Esophagus squamous epithelium (tissue), 5 donors: ENCODE measurements around the gene DUSP10. TPM values are rescaled to one million over a fixed set of nuclear protein-coding genes. Genes with fewer than 3 reads are reported as not detected.

Experiments
- DNase-seq: peaks from one replicate; lab custom pipeline; 2025; lab: John Stamatoyannopoulos, UW
- H3K27ac ChIP-seq, 4 donors: fragments of 200-600 bp; sonication (generic); one replicate each; pipeline ENCODE4 v1.5.1; 2016 to 2019; ENCODE audit warnings: mild to moderate bottlenecking in 1 of 4
- H3K27me3 ChIP-seq, 4 donors: fragments of 200-600 bp; sonication (generic); 1 replicate in 3 of 4; 2 replicates in 1 of 4; pipeline versions ENCODE4 v1.5.1 to v1.6.0; 2017 to 2021; ENCODE audit warnings: antibody characterized with exemption in 1 of 4
- H3K36me3 ChIP-seq, 3 donors: fragments of 200-600 bp; sonication (generic); one replicate each; pipeline ENCODE4 v1.5.1; 2016 to 2019
- H3K4me1 ChIP-seq, 3 donors: fragments of 200-600 bp; sonication (generic); one replicate each; pipeline ENCODE4 v1.5.1; 2017 to 2019
- H3K4me3 ChIP-seq, 4 donors: fragments of 200-600 bp; sonication (generic); 1 replicate in 3 of 4; 2 replicates in 1 of 4; pipeline ENCODE4 v1.5.1; 2016 to 2019; ENCODE audit warnings: mild to moderate bottlenecking in 2 of 4, moderate library complexity in 1 of 4
- H3K9me3 ChIP-seq, 3 donors: fragments of 200-600 bp; sonication (generic); one replicate each; pipeline ENCODE4 v1.5.1; 2016 to 2019
- CTCF ChIP-seq, 6 experiments: fragments of 450-650 bp in 4 of 6; fragments of 200-600 bp in 2 of 6; sonication (generic) in 2 of 6; IDR thresholded peaks; one replicate each; pipeline ENCODE4 v1.5.1; 2016 to 2019; ENCODE audit warnings: antibody characterized with exemption in 6 of 6, mild to moderate bottlenecking in 4 of 6, moderate library complexity in 4 of 6
- POLR2A ChIP-seq, 4 donors: fragments of 450-650 bp; IDR thresholded peaks; one replicate each; pipeline ENCODE4 v1.6.1; 2017; ENCODE audit warnings: antibody characterized with exemption in 4 of 4, mild to moderate bottlenecking in 4 of 4, moderate library complexity in 3 of 4
- WGBS, 2 donors: methylation state at CpG; one replicate each; pipeline ENCODE4 v1.1.5; 2018; 5-methylcytosine and 5-hydroxymethylcytosine counted together
- intact Hi-C: fragments of 100-400 bp; cut with DNase I; formaldehyde crosslinking; loops from one replicate; pipeline ENCODE4 v1.15.0; 2022
- total RNA-seq, 4 donors: library from RNA; depleted of rRNA; stranded (reverse); fragments of >200 nt; gene quantifications; one replicate each; pipeline ENCODE4 v1.1.0, GENCODE V29; 2016
- donor health status: DM: yes; HTN: yes; CAD: no.

The DUSP10 gene
- total RNA-seq, 4 donors from 2014 or later: 1.4 to 7.4 (median 4.9) TPM

GRCh38 chr1:221696718-221697461 lies 45.0 kb downstream of the DUSP10 start:
- Histone ChIP-seq H3K9me3 (peaks cover 0 to 7% (median 0%) of the 10 kb centered on the region in 3 donors), H3K27me3 (no peaks in the 10 kb centered on the region), H3K27ac (no peak overlapping the region), H3K36me3 (peaks cover 0 to under 1% (median 0%) of the 10 kb centered on the region in 3 donors), H3K4me1 (peaks cover 0 to 3% (median 0%) of the 10 kb centered on the region in 3 donors), H3K4me3 (no peak overlapping the region)
- TF ChIP-seq POLR2A (IDR thresholded peaks at IDR 0.05) (no peak), CTCF (IDR thresholded peaks at IDR 0.05) (no peak)
- intact Hi-C loops: no loop called here
- no peak for DNase-seq
- WGBS, 2 donors: 82 to 92% methylated on average over 3 of the region's 3 CpGs

- DNase-seq: no peak
- no peaks in the 10 kb centered on the region for H3K27me3 ChIP-seq
- peaks cover 0 to 3% (median 0%) of the 10 kb centered on the region in 3 donors for H3K4me1 ChIP-seq
- no peak overlapping the region for H3K27ac ChIP-seq
- H3K36me3 ChIP-seq: no peaks in the 10 kb centered on the region
- no peak overlapping the region for H3K4me3 ChIP-seq
- intact Hi-C loops: no loop called here
- TF ChIP-seq POLR2A (IDR thresholded peaks at IDR 0.05) (no peak), CTCF (IDR thresholded peaks at IDR 0.05) (no peak)
- H3K9me3 ChIP-seq: peaks cover 0 to 7% (median 0%) of the 10 kb centered on the region in 3 donors
These were observed 45.9 kb downstream of the DUSP10 start for GRCh38 chr1:221696027-221696426.

- H3K36me3 ChIP-seq: no peaks in the 10 kb centered on the region
- intact Hi-C loops: no loop called here
- H3K27me3 ChIP-seq: no peaks in the 10 kb centered on the region
- no peak for TF ChIP-seq CTCF (IDR thresholded peaks at IDR 0.05)
- TF ChIP-seq POLR2A (IDR thresholded peaks at IDR 0.05): no peak
- peaks cover 0 to 3% (median 0%) of the 10 kb centered on the region in 3 donors for H3K4me1 ChIP-seq
- WGBS, 2 donors: 72 to 75% methylated on average over 1 of the region's 1 CpG
- peaks cover 0 to 7% (median 0%) of the 10 kb centered on the region in 3 donors for H3K9me3 ChIP-seq
- no peak overlapping the region for H3K4me3 ChIP-seq
- no peak overlapping the region for H3K27ac ChIP-seq
- DNase-seq: no peak
These were observed 46.6 kb downstream of the DUSP10 start for GRCh38 chr1:221695301-221695700.

GRCh38 chr1:221694109-221694508 lies 47.8 kb downstream of the DUSP10 start:
- no peaks in the 10 kb centered on the region for H3K27me3 ChIP-seq
- no peak for DNase-seq
- intact Hi-C loops: no loop called here
- no peaks in the 10 kb centered on the region for H3K36me3 ChIP-seq
- peaks cover 0 to 7% (median 0%) of the 10 kb centered on the region in 3 donors for H3K9me3 ChIP-seq
- no peak overlapping the region for H3K27ac ChIP-seq
- no peak for TF ChIP-seq POLR2A (IDR thresholded peaks at IDR 0.05)
- TF ChIP-seq CTCF (IDR thresholded peaks at IDR 0.05): no peak
- no peak overlapping the region for H3K4me3 ChIP-seq
- H3K4me1 ChIP-seq: peaks cover 0 to 2% (median 0%) of the 10 kb centered on the region in 3 donors

GRCh38 chr1:221693087-221693486 lies 48.8 kb downstream of the DUSP10 start:
- peaks cover 0 to 7% (median 0%) of the 10 kb centered on the region in 3 donors for H3K9me3 ChIP-seq
- no peak overlapping the region for H3K4me3 ChIP-seq
- 81 to 88% methylated on average over 2 of the region's 2 CpGs for WGBS, 2 donors
- H3K27me3 ChIP-seq: no peaks in the 10 kb centered on the region
- no peak for TF ChIP-seq CTCF (IDR thresholded peaks at IDR 0.05)
- no peak for TF ChIP-seq POLR2A (IDR thresholded peaks at IDR 0.05)
- H3K27ac ChIP-seq: no peak overlapping the region
- no peaks in the 10 kb centered on the region for H3K36me3 ChIP-seq
- DNase-seq: no peak
- intact Hi-C loops: no loop called here
- no peaks in the 10 kb centered on the region for H3K4me1 ChIP-seq
